Psoas muscle (tissue), 8 donors: Measurements from ENCODE around the gene BTBD8. TPM values are rescaled to one million over a fixed set of nuclear protein-coding genes. Genes with fewer than 3 reads are reported as not detected.

Source experiments
- ATAC-seq, 4 donors: fragments of 200-7000 bp; cut with Tn5 transposase; one replicate each; pipeline ENCODE4 v1.9.1; 2020; ENCODE audit warnings: moderate library complexity in 3 of 4, mild to moderate bottlenecking in 2 of 4
- DNase-seq, 2 donors: peaks; one replicate each; pipeline ENCODE4 v3.0.0-alpha.2; 2020
- H3K27ac ChIP-seq: fragments of 200-600 bp; one replicate; pipeline ENCODE4 v1.8.0; 2022
- H3K27me3 ChIP-seq, 3 donors: fragments of 200-600 bp in 1 of 3; one replicate each; pipeline versions ENCODE4 v1.6.1 to v1.8.0; 2013 to 2022; ENCODE audit warnings: low read length in 2 of 3, mild to moderate bottlenecking in 2 of 3, moderate library complexity in 1 of 3; ENCODE audit not compliant: insufficient read depth in 3 of 3
- H3K36me3 ChIP-seq, 2 donors: fragments of 200-600 bp in 1 of 2; one replicate each; pipeline versions ENCODE4 v1.6.1 to v1.8.0; 2013 to 2022; ENCODE audit warnings: low read depth in 1 of 2, mild to moderate bottlenecking in 1 of 2, moderate library complexity in 1 of 2; ENCODE audit not compliant: insufficient read depth in 1 of 2
- H3K4me1 ChIP-seq: fragments of 200-600 bp; one replicate; pipeline ENCODE4 v1.8.0; 2022
- H3K4me3 ChIP-seq: fragments of 200-600 bp; one replicate; pipeline ENCODE4 v1.8.0; 2022; ENCODE audit warnings: mild to moderate bottlenecking
- H3K9me3 ChIP-seq: fragments of 200-600 bp; one replicate; pipeline ENCODE4 v1.8.0; 2022
- CTCF ChIP-seq: fragments of 200-600 bp; IDR thresholded peaks from one replicate; pipeline ENCODE4 v1.8.0; 2022; ENCODE audit warnings: antibody characterized with exemption
- WGBS, 3 donors: extraction: QIAGEN DNeasy Blood & Tissue Kit; methylation state at CpG; one replicate each; pipeline versions ENCODE4 v1.1.6 to v1.1.7; 2013; 5-methylcytosine and 5-hydroxymethylcytosine counted together
- intact Hi-C, 2 donors: fragments of 100-400 bp; cut with DNase I; formaldehyde crosslinking; loops; one replicate each; pipeline versions ENCODE4 v1.11.0 to v1.14.2; 2022
- polyA plus RNA-seq, 3 donors: library from polyadenylated mRNA; stranded (reverse); fragments of 200-250 nt; gene quantifications; one replicate each; pipeline ENCODE4 v1.2.3, GENCODE V29; 2013
- total RNA-seq, 4 donors: library from RNA; stranded (reverse); fragmentation: NEBNext Ultra II Directional in 2 of 4; extraction: Animal tissue kit (Norgen Biotek cat#: 25700) in 2 of 4; gene quantifications; one replicate each; pipeline versions ENCODE4 v1.2.1 to v1.2.4, GENCODE V29; 2021 to 2023
- donor health status: healthy with polysubstance abuse.
- donor health status: DM: no; HTN: no; CAD: no; lungs with moderate emphysema.
- donor health status: Bipolar disorder and iron deficiency.
- donor health status: healthy.
- donor health status: DM: yes; HTN: yes; CAD: no.
- donor health status: DM: no; HTN: no; CAD: no.
- donor health status: DM: no; HTN: no; CAD: no.
- donor health status: DM: yes; HTN: yes; CAD: no.

The BTBD8 gene
- total and polyA plus RNA-seq, 7 donors = 0.31 to 4.3 (median 0.61) TPM

- Histone ChIP-seq H3K36me3 (peaks cover 0 to 2% of the 10 kb centered on the region in 2 donors), H3K4me3 (no peak overlapping the region), H3K4me1 (no peaks in the 10 kb centered on the region), H3K9me3 (no peaks in the 10 kb centered on the region), H3K27ac (no peak overlapping the region), H3K27me3 (no peaks in the 10 kb centered on the region)
- WGBS, 3 donors = 70 to 89% (median 81%) methylated on average over 1 of the region's 1 CpG
- intact Hi-C loops = no loop called here
- no peak for DNase-seq
- ATAC-seq = no peak
- no peak for TF ChIP-seq CTCF
Observed at GRCh38 chr1:92094595-92094994, 14.4 kb downstream of the BTBD8 start.

GRCh38 chr1:92095874-92096273, 15.7 kb downstream of the BTBD8 start:
- no peak for ATAC-seq
- no peaks in the 10 kb centered on the region for H3K4me1 ChIP-seq
- WGBS, 3 donors = 79 to 91% (median 80%) methylated on average over 5 of the region's 5 CpGs
- H3K27me3 ChIP-seq = no peaks in the 10 kb centered on the region
- H3K4me3 ChIP-seq = no peak overlapping the region
- no peak for DNase-seq
- no peaks in the 10 kb centered on the region for H3K9me3 ChIP-seq
- TF ChIP-seq CTCF = no peak
- intact Hi-C loops = no loop called here
- no peak overlapping the region for H3K27ac ChIP-seq
- H3K36me3 ChIP-seq = no peaks in the 10 kb centered on the region

- no peak for TF ChIP-seq CTCF
- Histone ChIP-seq H3K9me3 (no peaks in the 10 kb centered on the region), H3K4me1 (no peaks in the 10 kb centered on the region), H3K27ac (no peak overlapping the region), H3K36me3 (no peaks in the 10 kb centered on the region), H3K27me3 (no peaks in the 10 kb centered on the region), H3K4me3 (no peak overlapping the region)
- no peak for ATAC-seq
- no peak for DNase-seq
- intact Hi-C loops = no loop called here
Observed at GRCh38 chr1:92096317-92096716, 16.2 kb downstream of the BTBD8 start.

GRCh38 chr1:92105546-92106081, 25.5 kb downstream of the BTBD8 start:
- no peak for ATAC-seq
- H3K4me1 ChIP-seq = no peaks in the 10 kb centered on the region
- H3K9me3 ChIP-seq = no peaks in the 10 kb centered on the region
- intact Hi-C loops = no loop called here
- no peak overlapping the region for H3K4me3 ChIP-seq
- no peak for TF ChIP-seq CTCF
- H3K36me3 ChIP-seq = peaks cover 0 to 29% of the 10 kb centered on the region in 2 donors
- H3K27me3 ChIP-seq = no peaks in the 10 kb centered on the region
- WGBS, 3 donors = 89 to 96% (median 92%) methylated on average over 3 of the region's 3 CpGs
- DNase-seq = no peak
- H3K27ac ChIP-seq = no peak overlapping the region

GRCh38 chr1:92108631-92109030, 28.5 kb downstream of the BTBD8 start:
- no peak for DNase-seq
- 90 to 94% (median 93%) methylated on average over 2 of the region's 2 CpGs for WGBS, 3 donors
- ATAC-seq = no peak

More at GRCh38 chr1:92108631-92109030, 28.5 kb downstream of the BTBD8 start:
- no peaks in the 10 kb centered on the region for H3K9me3 ChIP-seq
- no peak for TF ChIP-seq CTCF
- H3K4me1 ChIP-seq = no peaks in the 10 kb centered on the region
- H3K27ac ChIP-seq = no peak overlapping the region
- H3K27me3 ChIP-seq = no peaks in the 10 kb centered on the region
- intact Hi-C loops = no loop called here
- H3K36me3 ChIP-seq = peaks cover 0 to 15% of the 10 kb centered on the region in 2 donors
- no peak overlapping the region for H3K4me3 ChIP-seq
